Heart left ventricle (tissue), 16 donors: ENCODE results near the gene C6orf47. TPM values are rescaled to one million over a fixed set of nuclear protein-coding genes. Genes with fewer than 3 reads are reported as not detected.
A peak's percentile ranks its signal among the peaks of the same experiment; 100 is the strongest.

ENCODE experiments used
- ATAC-seq, 4 donors: fragments of 200-7000 bp; cut with Tn5 transposase; one replicate each; pipeline ENCODE4 v1.9.1; 2020 to 2022; ENCODE audit warnings: moderate library complexity in 4 of 4, mild to moderate bottlenecking in 3 of 4, moderate number of reproducible peaks in 1 of 4
- DNase-seq, 5 donors: peaks; one replicate each; pipeline ENCODE4 v3.0.0-alpha.2; 2020
- H3K27ac ChIP-seq, 12 donors: fragments of 200-600 bp; sonication (generic) in 4 of 12; one replicate each; pipeline versions ENCODE4 v1.5.0 to v1.8.0; 2016 to 2022; ENCODE audit warnings: mild to moderate bottlenecking in 2 of 12
- H3K27me3 ChIP-seq, 9 donors: fragments of 200-600 bp; sonication (generic) in 2 of 9; one replicate each; pipeline versions ENCODE4 v1.5.1 to v1.8.0; 2016 to 2022; ENCODE audit warnings: mild to moderate bottlenecking in 3 of 9
- H3K36me3 ChIP-seq, 9 donors: fragments of 200-600 bp; sonication (generic) in 2 of 9; one replicate each; pipeline versions ENCODE4 v1.5.0 to v1.8.0; 2018 to 2022; ENCODE audit warnings: mild to moderate bottlenecking in 2 of 9
- H3K4me1 ChIP-seq, 12 donors: fragments of 200-600 bp; sonication (generic) in 4 of 12; one replicate each; pipeline versions ENCODE4 v1.5.0 to v1.8.0; 2016 to 2022; ENCODE audit warnings: mild to moderate bottlenecking in 3 of 12
- H3K4me3 ChIP-seq, 12 donors: fragments of 200-600 bp; sonication (generic) in 4 of 12; one replicate each; pipeline versions ENCODE4 v1.5.0 to v1.8.0; 2017 to 2022; ENCODE audit warnings: mild to moderate bottlenecking in 9 of 12, moderate library complexity in 4 of 12
- H3K9me3 ChIP-seq, 12 donors: fragments of 200-600 bp; sonication (generic) in 4 of 12; one replicate each; pipeline versions ENCODE4 v1.5.0 to v1.8.0; 2016 to 2022; ENCODE audit warnings: mild to moderate bottlenecking in 1 of 12
- POLR2A ChIP-seq, 2 donors: fragments of 450-650 bp; IDR thresholded peaks; one replicate each; pipeline ENCODE4 v1.6.1; 2017; ENCODE audit warnings: antibody characterized with exemption in 2 of 2, mild to moderate bottlenecking in 2 of 2, moderate library complexity in 2 of 2
- WGBS, 4 donors: extraction: QIAGEN DNeasy Blood & Tissue Kit in 2 of 4; methylation state at CpG; one replicate each; pipeline versions ENCODE4 v1.1.5 to v1.1.7; 2013 to 2018; 5-methylcytosine and 5-hydroxymethylcytosine counted together
- intact Hi-C, 10 donors: fragments of 100-400 bp; cut with DNase I; formaldehyde crosslinking; loops; one replicate each; pipeline versions ENCODE4 v1.11.1 to v1.14.2; 2022
- polyA plus RNA-seq, 2 donors: library from polyadenylated mRNA; stranded (reverse); fragments of 200-250 nt; gene quantifications; one replicate each; pipeline ENCODE4 v1.2.3, GENCODE V29; 2013
- total RNA-seq, 9 donors: library from RNA; depleted of rRNA in 2 of 9; stranded (reverse); fragments of >200 nt in 2 of 9; fragmentation: NEBNext Ultra II Directional in 3 of 9; extraction: Animal tissue kit (Norgen Biotek cat#: 25700) in 3 of 9; gene quantifications; one replicate each; pipeline versions ENCODE4 v1.1.0 to v1.2.4, GENCODE V29; 2016 to 2023
- TF ChIP-seq, protein P1 (sequence below), 12 donors: fragments of 200-600 bp; sonication (generic) in 4 of 12; IDR thresholded peaks; one replicate each; pipeline versions ENCODE4 v1.5.0 to v1.8.0; 2018 to 2022; ENCODE audit warnings: antibody characterized with exemption in 12 of 12, mild to moderate bottlenecking in 5 of 12
- donor health status: ischemic (EF 13 %, LVEDD 7.1; RV severe dilation, severe dysfunction).
- donor health status: healthy with polysubstance abuse.
- donor health status: DM: no; HTN: yes; CAD: no.
- donor health status: DM: no; HTN: no; CAD: no.
- donor health status: ischemic (EF 25% LVEDD 6.9; RV normal size, moderate dysfunction).
- donor health status: ischemic (EF 25% LVEDD 5.7; RV mildly dilated, moderate dysfunction).
- donor health status: healthy.
- donor health status: DM: yes; HTN: yes; CAD: no.
- donor health status: ischemic (EF 35%, LVEDD 5.7; RV mildly dilated, moderate dysfunction).
- donor health status: nonischemic (EF 11% LVEDD 7.7; RV severe dilation, severe dysfunction).
- donor health status: DM: yes; HTN: yes; CAD: no.
- donor health status: PGD.
- donor health status: ischemic (EF 29% LVEDD 5.4; RV normal size, mild dysfunction).
- donor health status: nonischemic (EF 23%, LVEDD 6.1; RV moderate dilation, normal function).

Gene C6orf47
- total and polyA plus RNA-seq, 11 donors: 16.5 to 30.9 (median 20.0) TPM

DNA sequence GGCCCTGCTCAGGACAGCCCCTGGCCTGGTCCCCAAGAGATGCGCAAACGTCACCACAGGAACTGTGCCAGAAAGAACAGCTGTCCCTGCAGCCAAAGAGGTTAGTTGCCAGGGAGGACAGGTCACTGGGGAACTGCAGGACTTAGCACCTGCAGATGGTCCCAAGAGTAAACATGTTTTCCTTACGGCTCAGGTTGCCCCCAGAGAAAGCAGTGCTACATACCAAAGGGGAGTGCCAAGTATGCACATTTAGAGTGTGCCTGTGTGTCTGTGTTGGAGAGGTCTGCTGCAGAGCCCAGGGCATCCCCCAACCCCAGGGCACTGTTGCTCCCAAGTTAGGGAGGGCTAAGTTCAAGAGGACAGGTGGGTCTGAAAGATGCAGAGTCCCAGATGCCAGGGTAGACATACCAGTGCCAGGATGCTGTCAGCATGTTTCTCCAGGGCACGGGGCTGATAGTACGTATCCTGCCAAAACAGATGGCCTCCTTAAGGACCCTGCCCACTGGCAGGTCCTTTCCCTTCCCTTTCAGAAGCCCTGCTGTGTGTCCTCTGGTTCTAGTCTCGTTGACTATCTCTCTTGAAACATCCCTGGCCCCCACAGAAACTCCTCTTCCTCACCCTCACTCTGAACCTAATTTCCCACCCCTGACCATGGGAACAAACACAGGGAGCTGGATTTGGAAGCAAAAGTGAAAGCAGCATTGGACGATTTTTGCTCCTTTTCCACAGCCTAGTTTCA is 41.3 kb upstream of the C6orf47 start:
- TF ChIP-seq POLR2A (IDR thresholded peaks at IDR 0.05): no peak
- TF ChIP-seq, protein P1, sequence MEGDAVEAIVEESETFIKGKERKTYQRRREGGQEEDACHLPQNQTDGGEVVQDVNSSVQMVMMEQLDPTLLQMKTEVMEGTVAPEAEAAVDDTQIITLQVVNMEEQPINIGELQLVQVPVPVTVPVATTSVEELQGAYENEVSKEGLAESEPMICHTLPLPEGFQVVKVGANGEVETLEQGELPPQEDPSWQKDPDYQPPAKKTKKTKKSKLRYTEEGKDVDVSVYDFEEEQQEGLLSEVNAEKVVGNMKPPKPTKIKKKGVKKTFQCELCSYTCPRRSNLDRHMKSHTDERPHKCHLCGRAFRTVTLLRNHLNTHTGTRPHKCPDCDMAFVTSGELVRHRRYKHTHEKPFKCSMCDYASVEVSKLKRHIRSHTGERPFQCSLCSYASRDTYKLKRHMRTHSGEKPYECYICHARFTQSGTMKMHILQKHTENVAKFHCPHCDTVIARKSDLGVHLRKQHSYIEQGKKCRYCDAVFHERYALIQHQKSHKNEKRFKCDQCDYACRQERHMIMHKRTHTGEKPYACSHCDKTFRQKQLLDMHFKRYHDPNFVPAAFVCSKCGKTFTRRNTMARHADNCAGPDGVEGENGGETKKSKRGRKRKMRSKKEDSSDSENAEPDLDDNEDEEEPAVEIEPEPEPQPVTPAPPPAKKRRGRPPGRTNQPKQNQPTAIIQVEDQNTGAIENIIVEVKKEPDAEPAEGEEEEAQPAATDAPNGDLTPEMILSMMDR (IDR thresholded peaks at IDR 0.05): no peak
- H3K36me3 ChIP-seq: peaks cover 0 to 43% (median 37%) of the 10 kb centered on the region in 9 donors
- ATAC-seq (peak in 1 of 4 donors; percentile 8), DNase-seq (peak in 4 of 5 donors; percentile 39 to 65 (median 56))
- H3K4me1 ChIP-seq: peaks cover 3 to 38% (median 21%) of the 10 kb centered on the region in 12 donors
- no peaks in the 10 kb centered on the region for H3K9me3 ChIP-seq
- H3K27ac ChIP-seq: peak overlapping the region; percentile 90 to 100 (median 98)
- intact Hi-C loops: loop anchor here in 4 of 10 donors (2.0 to 5.0 kb wide), 3 partner anchors 27 to 130 kb away; partner anchors contain the start of genes DDAH2 (in 2 of the 4) and CLIC1 (in 1 of the 4)
- WGBS, 4 donors: 16 to 21% (median 18%) methylated on average over 7 of the region's 7 CpGs
- H3K4me3 ChIP-seq: peak overlapping the region; percentile 58 to 99 (median 78)
- no peaks in the 10 kb centered on the region for H3K27me3 ChIP-seq

DNA sequence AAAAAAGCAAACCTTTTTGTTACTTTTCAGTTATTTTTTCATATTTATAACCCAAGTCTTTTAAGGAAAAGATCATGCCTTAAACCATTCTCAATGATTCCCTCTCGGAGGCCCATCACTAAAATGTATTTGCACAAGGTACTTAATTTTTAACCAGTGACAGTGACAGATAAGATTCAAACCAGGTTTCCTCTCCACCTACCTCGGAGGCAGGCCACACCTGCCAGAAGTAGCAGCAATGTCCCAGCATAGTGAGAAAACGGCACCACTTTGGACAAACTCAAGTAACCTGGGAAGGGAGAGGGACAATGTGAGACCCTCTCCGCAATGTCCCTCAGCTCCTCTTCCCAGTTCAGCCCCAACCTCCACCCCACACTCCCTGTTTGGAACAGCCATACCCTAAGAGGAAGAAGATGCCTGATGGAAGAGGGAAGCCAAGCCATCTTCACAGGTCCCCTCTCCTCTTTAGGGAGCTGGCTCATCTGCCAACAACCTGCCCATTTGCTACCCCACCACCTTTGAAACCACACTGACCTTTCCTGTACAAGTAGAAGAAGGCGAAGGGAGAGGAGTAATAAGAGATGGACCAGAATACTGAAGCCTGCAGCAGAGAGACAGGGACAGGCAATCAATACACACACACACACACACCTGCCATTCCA is 40.3 kb upstream of the C6orf47 start:
- no peak for DNase-seq
- Histone ChIP-seq H3K4me3 (peak overlapping the region in 3 of 12 donors; percentile 74 to 99 (median 80)), H3K27me3 (no peaks in the 10 kb centered on the region), H3K9me3 (no peaks in the 10 kb centered on the region), H3K4me1 (peaks cover 3 to 38% (median 21%) of the 10 kb centered on the region in 12 donors), H3K36me3 (peaks cover 0 to 53% (median 46%) of the 10 kb centered on the region in 9 donors), H3K27ac (no peak overlapping the region)
- no peak for TF ChIP-seq POLR2A (IDR thresholded peaks at IDR 0.05)
- TF ChIP-seq, protein P1 (IDR thresholded peaks at IDR 0.05): no peak
- 88 to 92% (median 89%) methylated on average over 5 of the region's 5 CpGs for WGBS, 4 donors
- no peak for ATAC-seq
- intact Hi-C loops: loop anchor here in 2 of 10 donors (5.0 kb wide), 2 partner anchors 36 to 131 kb away; partner anchors contain the start of gene CLIC1 (in 1 of the 2)

- H3K27ac ChIP-seq: no peak overlapping the region
- DNase-seq (no peak), ATAC-seq (no peak)
- intact Hi-C loops: no loop called here
- no peaks in the 10 kb centered on the region for H3K9me3 ChIP-seq
- peaks cover 0 to 86% (median 80%) of the 10 kb centered on the region in 9 donors for H3K36me3 ChIP-seq
- no peak for TF ChIP-seq POLR2A (IDR thresholded peaks at IDR 0.05)
- TF ChIP-seq, protein P1 (IDR thresholded peaks at IDR 0.05): no peak
- no peaks in the 10 kb centered on the region for H3K27me3 ChIP-seq
- WGBS, 4 donors: 44 to 58% (median 47%) methylated on average over 3 of the region's 3 CpGs
- H3K4me1 ChIP-seq: peaks cover 3 to 33% (median 16%) of the 10 kb centered on the region in 12 donors
- no peak overlapping the region for H3K4me3 ChIP-seq
Measured at GRCh38 chr6:31697555-31697954, 37.0 kb upstream of the C6orf47 start.

GRCh38 chr6:31693535-31693934 is 33.0 kb upstream of the C6orf47 start:
- intact Hi-C loops: no loop called here
- no peak for DNase-seq
- H3K9me3 ChIP-seq: no peaks in the 10 kb centered on the region
- peaks cover 0 to 11% (median 0%) of the 10 kb centered on the region in 12 donors for H3K4me1 ChIP-seq
- H3K27ac ChIP-seq: no peak overlapping the region
- H3K4me3 ChIP-seq: no peak overlapping the region
- H3K36me3 ChIP-seq: peaks cover 0 to 100% (median 96%) of the 10 kb centered on the region in 9 donors
- no peak for ATAC-seq
- whole genome bisulfite sequencing, 4 donors: 90 to 92% (median 91%) methylated on average over 6 of the region's 6 CpGs
- TF ChIP-seq, protein P1 (IDR thresholded peaks at IDR 0.05): no peak
- TF ChIP-seq POLR2A (IDR thresholded peaks at IDR 0.05): no peak
- H3K27me3 ChIP-seq: no peaks in the 10 kb centered on the region
